ENCODE measurements around the gene ULK4.
"Not testable (repeated sequence)": the region's sequence is repeated elsewhere in the genome, so short reads cannot be mapped to it uniquely, and the experiment has no call there.

ULK4 gene

GRCh38 chr3:41768363-41768762 lies 193.5 kb downstream of the ULK4 start:
- DNase-seq (ENCODE audit: low spot score), result no peak

DNA sequence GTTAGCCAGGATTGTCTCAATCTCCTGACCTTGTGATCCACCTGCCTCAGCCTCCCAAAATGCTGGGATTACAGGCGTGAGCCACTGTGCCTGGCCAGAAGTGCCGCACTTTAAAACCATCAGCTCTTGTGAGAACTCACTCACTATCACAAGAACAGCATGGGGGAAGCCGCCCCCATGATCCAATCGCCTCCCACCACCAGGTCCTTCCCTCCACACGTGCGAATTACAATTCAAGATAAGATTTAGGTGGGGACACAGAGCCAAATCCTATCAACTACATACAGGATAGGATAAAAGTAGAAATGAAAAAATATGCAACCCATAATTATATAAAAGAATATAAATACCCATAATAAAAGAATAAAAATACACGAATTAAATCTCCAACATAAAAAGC lies 199.0 kb downstream of the ULK4 start:
- DNase-seq (ENCODE audit: low spot score), result not testable (repeated sequence)

DNA sequence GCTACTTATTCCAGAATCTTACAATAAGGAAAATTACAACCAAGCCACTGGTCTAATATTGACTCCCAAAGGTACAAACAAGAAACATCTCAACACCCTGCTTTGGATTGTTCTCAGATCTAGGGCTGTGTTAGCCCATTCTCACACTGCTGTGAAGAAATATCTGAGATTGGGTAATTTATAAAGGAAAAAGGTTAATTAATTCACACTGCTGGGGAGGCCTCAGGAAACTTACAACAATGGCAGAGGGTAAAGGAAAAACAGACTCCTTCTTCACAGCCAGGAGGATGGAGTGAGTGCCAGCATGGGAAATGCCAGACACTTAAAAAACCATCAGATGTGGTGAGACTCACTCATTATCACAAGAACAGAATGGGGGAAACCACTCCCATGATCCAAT lies 208.3 kb downstream of the ULK4 start:
- no peak for DNase-seq (ENCODE audit: low spot score)

DNA sequence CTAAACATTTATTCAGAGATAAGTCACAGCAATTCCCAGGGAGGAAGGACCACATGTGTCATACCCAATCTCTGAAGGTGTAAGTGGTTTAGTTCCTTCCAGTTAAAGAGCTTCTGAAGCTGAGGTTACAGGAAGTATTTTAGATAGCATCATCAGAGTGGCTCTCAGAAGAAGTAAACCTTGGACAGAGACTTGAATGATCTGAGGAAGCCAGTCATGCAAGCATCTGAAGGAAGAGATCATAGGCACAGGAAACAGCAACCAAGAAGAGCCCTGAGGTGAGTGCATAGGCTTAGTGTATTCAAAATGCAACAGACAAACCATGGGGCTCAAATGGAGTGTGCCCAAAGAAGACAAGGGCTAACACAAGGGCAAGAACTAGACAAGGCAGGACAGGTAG lies 210.3 kb downstream of the ULK4 start:
- peak; percentile 9 for DNase-seq (ENCODE audit: low spot score)

DNA sequence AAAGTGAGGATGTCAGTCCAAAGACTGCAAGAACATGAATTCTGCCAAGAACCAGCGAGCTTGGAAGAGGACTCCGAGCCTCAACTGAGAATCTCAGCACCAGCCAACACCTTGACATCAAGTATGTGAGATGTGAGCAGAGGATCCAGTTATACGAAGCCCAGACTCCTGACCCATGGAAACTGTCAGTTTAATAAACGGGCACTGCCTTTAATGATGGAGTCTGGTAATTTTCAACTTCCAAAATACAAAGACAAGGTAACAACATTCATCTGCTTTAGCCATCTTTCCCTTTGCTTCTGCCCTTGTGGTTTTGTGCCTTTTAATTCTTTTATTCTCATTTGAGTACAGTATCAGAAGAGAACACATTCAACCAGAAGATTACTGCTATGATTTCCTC lies 211.9 kb downstream of the ULK4 start:
- no peak for DNase-seq (ENCODE audit: low spot score)

- no peak for DNase-seq (ENCODE audit: low spot score)
Measured at GRCh38 chr3:41746215-41746614, 215.7 kb downstream of the ULK4 start.

- DNase-seq (ENCODE audit: low spot score), result no peak
Measured at GRCh38 chr3:41742121-41742520, 219.8 kb downstream of the ULK4 start.

DNA sequence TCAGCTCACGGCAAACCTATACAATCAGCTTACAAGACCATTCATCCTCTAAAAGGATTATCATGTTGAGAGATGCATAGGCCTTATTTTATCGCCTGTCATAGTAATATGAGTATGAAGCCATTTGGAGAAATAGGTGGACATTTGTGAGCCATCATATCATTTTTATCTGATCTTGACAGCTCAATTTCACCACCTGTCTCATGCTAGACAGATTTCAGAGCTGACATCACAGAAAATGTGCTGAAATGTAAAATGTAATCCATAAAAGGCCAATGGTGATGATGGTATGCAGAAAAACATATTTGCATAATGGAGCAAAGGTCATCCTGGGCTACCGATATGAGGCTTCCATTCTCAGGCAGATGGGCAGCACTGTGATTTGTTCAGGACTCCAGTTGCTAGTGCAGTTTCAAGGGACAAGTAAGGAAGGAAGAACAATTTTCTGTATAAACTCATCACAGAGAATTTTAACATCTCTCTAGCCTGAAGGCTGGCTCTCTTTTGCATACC lies 221.5 kb downstream of the ULK4 start:
- DNase-seq (ENCODE audit: low spot score), result no peak

DNA sequence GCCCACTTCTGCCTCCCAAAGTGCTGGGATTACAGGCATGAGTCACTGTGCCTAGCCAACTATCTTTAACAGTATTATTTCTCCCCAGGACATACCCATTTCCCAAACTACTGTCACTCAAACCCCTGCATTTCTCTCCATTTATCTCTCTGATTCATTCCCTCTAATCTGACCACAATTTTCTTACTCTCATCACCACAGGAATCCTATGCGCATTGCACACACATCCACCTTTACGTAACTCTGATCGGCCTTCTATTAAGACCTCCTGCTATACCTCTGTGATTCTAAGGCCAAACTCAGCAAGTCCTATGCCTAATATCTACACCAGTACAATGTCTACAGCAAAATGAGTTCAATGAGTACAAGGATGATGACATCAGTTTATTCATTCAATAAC lies 235.0 kb downstream of the ULK4 start:
- DNase-seq (ENCODE audit: low spot score), result peak; percentile 8

- DNase-seq (ENCODE audit: low spot score), result no peak
Measured at GRCh38 chr3:41717641-41718040, 244.3 kb downstream of the ULK4 start.

- peak; percentile 8 for DNase-seq (ENCODE audit: low spot score)
Measured at GRCh38 chr3:41716471-41716870, 245.4 kb downstream of the ULK4 start.

GRCh38 chr3:41715376-41715775 lies 246.5 kb downstream of the ULK4 start:
- DNase-seq (ENCODE audit: low spot score), result peak; percentile 56

GRCh38 chr3:41711651-41712050 lies 250.3 kb downstream of the ULK4 start:
- DNase-seq (ENCODE audit: low spot score), result peak; percentile 60

DNA sequence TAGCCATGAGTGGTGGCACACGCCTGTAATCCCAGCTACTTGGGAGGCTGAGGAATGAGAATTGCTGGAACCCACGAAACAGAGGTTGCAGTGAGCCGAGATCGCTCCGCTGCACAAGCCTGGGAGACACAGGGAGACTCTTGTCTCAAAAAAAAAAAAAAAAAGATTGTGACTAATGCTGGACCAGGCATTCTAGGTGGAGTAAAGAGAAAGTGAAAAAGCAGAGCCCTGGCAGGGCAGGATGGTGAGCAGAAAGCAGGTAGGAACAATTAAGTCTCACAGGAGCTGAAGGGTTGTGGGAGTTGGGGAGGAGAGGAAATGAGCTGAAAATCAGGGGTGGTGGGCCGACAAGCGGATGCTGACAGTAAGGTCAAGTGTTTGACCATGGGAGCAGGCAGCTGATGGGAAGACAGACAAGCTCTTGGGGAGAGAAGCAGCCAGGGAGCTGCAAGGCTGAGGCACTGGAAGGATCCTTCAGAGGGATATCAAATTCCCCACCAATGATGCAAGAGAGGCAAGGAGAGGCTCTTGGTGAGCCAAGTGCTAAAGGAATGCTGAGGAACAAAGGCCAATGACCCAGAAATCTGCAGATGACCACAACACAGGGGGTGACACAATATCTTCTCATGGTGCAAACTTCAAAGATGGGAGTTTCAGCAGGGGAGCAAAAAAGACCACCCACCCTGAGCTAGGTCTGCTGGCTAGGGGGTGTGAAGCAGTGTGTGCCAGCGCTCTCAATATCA lies 251.1 kb downstream of the ULK4 start:
- DNase-seq (ENCODE audit: low spot score), result peak; percentile 90

DNA sequence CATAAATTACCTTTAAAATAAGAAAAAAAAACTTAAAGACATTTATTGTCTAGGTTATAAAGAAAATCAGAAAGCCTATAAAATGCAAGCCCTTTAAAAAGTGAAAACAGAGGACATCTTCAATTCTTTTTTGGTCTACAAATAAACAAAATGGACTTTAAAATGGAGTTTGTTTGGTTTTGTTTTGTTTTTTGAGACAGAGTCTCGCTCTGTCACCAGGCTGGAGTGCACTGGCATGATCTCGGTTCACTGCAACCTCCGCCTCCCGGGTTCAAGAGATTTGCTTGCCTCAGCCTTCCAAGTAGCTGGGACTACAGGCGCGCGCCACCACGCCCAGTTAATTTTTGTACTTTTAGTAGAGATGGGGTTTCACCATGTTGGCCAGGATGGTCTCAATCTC lies 252.7 kb downstream of the ULK4 start:
- DNase-seq (ENCODE audit: low spot score), result not testable (repeated sequence)

DNA sequence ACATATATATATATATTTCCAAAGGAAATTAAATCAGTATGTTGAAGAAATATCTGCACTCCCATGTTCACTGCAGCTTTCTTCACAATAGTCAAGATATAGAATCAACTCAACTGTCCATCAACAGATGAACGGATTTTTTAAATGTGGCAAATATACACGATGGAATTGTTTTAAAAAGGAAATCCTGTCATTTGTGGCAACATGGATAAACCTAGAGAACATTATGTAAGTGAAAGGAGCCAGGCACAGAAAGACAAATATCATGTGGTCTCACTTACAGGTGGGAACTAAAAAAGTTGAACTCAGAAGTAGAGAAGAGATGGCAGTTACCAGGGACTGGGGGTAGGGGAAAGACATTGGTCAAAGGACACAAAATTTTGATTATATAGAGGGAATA lies 253.7 kb downstream of the ULK4 start:
- no peak for DNase-seq (ENCODE audit: low spot score)

- DNase-seq (ENCODE audit: low spot score), result no peak
Measured at GRCh38 chr3:41705893-41706292, 256.0 kb downstream of the ULK4 start.

DNA sequence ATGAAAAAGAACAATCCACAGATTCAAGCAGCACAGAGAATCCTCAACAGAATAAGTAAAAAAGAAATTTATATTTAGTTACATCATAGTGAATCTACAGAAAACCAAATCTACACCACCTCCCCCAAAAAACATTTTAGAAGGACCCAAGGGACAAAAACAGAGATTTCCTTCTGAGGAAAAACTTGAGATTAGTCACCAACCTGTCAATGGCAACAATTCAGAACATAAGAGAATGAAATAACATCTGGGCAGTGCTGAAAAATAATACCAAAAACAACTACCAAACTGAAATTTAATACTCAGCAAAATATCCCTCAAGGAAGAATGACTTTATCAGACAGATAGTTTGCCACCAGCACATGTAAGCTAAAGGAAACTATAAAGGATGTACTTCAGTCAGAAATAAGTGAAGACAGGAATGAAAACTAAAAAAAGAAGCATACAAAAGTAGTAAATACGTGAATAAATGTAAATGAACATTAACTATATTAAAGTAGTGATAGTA lies 260.7 kb downstream of the ULK4 start:
- no peak for DNase-seq (ENCODE audit: low spot score)

DNA sequence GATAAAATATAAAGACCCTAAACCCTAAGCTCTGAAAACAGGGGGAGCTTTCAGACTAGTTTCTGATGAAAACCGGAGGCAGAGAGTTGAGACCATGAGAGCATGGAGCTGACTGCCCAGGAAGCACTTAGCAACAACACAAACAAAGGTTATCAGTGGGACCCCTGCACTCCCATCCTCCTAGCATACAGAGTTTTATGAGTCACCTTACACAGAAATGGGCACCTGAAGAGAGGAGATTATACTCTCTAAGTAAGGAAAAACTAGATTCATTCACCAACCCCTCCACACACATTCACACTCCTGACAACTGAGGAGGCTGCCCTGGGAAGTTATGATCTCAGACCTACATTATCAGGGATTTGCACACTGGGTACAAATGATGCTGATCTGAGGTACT lies 261.7 kb downstream of the ULK4 start:
- no peak for DNase-seq (ENCODE audit: low spot score)

DNA sequence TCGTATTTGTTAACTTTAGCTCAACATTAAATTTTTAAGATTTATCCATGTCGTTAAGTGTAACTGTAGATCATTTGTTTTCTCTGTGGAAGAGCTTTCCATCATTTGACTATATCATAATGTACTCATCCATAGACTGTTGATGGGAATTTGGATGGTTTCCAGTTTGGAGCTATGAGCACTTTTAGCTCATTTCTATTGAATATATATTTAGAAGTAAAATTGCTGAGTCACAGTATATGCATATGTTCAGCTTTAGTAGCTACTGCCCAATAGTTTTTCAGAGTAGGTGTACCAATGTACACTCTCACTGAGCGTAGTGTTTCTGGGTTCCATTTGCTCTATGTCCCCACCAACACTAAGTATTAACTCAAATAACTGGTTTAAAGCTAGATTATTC lies 263.0 kb downstream of the ULK4 start:
- DNase-seq (ENCODE audit: low spot score), result no peak

- no peak for DNase-seq (ENCODE audit: low spot score)
Measured at GRCh38 chr3:41697702-41698101, 264.2 kb downstream of the ULK4 start.

DNA sequence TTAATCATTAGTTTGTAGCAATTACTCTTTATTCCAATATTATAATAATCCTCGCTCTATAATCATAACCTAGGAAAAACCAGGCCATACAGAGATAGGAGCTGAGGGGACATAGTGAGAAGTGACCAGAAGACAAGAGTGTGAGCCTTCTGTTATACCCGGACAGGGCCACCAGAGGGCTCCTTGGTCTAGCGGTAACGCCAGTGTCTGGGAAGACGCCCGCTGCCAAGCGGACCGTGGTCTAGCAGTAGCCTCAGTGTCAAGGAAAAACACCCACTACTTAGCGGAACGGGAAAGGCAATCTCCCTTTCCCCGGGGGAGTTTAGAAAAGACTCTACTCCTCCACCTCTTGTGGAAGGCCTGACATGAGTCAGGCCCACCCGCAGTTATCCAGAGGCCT lies 266.1 kb downstream of the ULK4 start:
- DNase-seq (ENCODE audit: low spot score), result not testable (repeated sequence)

DNA sequence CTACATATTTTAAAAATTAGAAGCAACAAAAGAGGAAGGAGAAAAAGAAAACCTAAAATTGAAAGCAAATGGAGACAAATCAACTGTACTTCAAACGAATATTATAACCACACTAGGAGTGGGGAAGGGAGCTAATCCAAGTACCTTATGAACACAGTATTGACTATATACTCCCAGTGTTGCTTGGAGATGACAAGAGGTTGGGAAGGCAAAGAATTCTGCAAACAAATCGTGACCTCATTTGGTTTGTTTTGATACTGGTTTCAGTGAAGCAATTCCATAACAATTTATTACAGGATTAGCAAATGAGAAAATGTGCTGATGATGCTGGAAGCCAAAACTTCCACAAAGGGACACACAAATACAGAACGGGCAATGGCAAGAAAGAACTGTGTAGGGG lies 268.1 kb downstream of the ULK4 start:
- no peak for DNase-seq (ENCODE audit: low spot score)

Data from kidney tubule cell (primary cell).